Nephron progenitor cell (in vitro differentiated cells): ENCODE measurements around the gene TGFB3.

Experiments used
- DNase-seq: peaks from one replicate; pipeline ENCODE4 v3.0.0; 2021
- H3K27ac Mint-ChIP-seq: 2 replicates; pipeline ENCODE4 v1.8.0; 2021; ENCODE audit warnings: mild to moderate bottlenecking, moderate library complexity, mixed read lengths
- H3K27me3 Mint-ChIP-seq: 2 replicates; pipeline ENCODE4 v1.8.0; 2021; ENCODE audit warnings: mild to moderate bottlenecking, low read depth, mixed read lengths; ENCODE audit not compliant: poor library complexity
- H3K36me3 Mint-ChIP-seq: 2 replicates; pipeline ENCODE4 v1.8.0; 2021; ENCODE audit warnings: low read depth, mixed read lengths
- H3K4me1 Mint-ChIP-seq: 2 replicates; pipeline ENCODE4 v1.8.0; 2021; ENCODE audit warnings: mixed read lengths
- H3K4me3 Mint-ChIP-seq: 2 replicates; pipeline ENCODE4 v1.8.0; 2021; ENCODE audit warnings: mild to moderate bottlenecking, moderate library complexity, mixed read lengths
- H3K9me3 Mint-ChIP-seq: 2 replicates; pipeline ENCODE4 v1.8.0; 2021; ENCODE audit warnings: mild to moderate bottlenecking, moderate library complexity, mixed read lengths
- TF ChIP-seq, protein P1 (sequence below): fragments of 200-600 bp; sonication (generic); IDR thresholded peaks from 2 replicates; pipeline ENCODE4 v1.5.0; 2021; ENCODE audit warnings: antibody characterized with exemption

The TGFB3 gene

DNA sequence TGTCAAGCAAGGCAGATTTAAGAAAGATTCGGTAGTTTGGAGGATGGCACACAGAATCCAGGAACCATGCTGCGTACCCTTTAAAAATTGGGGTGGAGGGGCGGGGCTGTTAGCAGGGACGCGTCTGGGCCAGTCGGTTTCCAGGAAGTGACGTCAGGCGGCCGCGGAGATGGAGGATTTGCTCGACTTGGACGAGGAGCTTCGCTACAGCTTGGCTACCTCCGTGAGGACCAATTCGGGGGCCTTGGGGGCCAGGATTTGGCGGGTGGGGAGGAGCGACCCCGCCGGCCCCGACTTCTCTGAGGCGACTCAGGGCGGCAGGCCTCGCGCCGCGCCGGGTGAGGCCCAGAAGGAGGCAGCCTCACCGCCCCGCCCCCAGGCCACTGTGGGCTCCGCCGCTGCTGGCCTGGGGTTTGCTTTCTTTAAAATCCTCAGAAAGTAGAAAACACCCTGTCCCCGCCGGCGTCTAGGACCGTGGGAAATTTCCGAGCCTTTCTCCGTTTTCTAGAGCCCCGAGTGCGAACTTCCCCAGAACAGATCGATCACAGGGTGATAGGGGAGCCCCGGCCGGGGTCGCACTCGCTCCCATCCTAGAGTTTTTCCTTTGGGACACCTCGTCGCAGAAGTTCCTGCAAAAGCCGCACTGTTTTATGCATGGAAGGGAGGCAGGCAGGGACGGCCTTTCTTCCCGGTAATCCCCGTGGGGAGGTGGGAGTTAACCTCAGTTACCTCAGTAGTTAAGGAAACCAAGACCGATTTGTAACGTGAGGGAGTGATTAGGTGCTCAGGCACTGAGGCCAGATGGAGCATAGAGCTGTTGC is 4.0 kb upstream of the TGFB3 start, which contains the start of gene IFT43:
IFT43 (plus strand) TSS at position 146 of the 821 bp plus-strand sequence; CDS start at position 170, 24 bp downstream.
- H3K9me3 Mint-ChIP-seq, result no peaks in the 10 kb centered on the region
- peaks cover 21% of the 10 kb centered on the region for H3K36me3 Mint-ChIP-seq
- DNase-seq, result peak; percentile 85
- TF ChIP-seq, protein P1, sequence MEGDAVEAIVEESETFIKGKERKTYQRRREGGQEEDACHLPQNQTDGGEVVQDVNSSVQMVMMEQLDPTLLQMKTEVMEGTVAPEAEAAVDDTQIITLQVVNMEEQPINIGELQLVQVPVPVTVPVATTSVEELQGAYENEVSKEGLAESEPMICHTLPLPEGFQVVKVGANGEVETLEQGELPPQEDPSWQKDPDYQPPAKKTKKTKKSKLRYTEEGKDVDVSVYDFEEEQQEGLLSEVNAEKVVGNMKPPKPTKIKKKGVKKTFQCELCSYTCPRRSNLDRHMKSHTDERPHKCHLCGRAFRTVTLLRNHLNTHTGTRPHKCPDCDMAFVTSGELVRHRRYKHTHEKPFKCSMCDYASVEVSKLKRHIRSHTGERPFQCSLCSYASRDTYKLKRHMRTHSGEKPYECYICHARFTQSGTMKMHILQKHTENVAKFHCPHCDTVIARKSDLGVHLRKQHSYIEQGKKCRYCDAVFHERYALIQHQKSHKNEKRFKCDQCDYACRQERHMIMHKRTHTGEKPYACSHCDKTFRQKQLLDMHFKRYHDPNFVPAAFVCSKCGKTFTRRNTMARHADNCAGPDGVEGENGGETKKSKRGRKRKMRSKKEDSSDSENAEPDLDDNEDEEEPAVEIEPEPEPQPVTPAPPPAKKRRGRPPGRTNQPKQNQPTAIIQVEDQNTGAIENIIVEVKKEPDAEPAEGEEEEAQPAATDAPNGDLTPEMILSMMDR, result no peak
- peaks cover 24% of the 10 kb centered on the region for H3K4me1 Mint-ChIP-seq
- H3K4me3 Mint-ChIP-seq, result peak within 1 kb of the TSS; percentile 99
- H3K27ac Mint-ChIP-seq, result peak within 1 kb of the TSS; percentile 93
- peaks cover 36% of the 10 kb centered on the region for H3K27me3 Mint-ChIP-seq

DNA sequence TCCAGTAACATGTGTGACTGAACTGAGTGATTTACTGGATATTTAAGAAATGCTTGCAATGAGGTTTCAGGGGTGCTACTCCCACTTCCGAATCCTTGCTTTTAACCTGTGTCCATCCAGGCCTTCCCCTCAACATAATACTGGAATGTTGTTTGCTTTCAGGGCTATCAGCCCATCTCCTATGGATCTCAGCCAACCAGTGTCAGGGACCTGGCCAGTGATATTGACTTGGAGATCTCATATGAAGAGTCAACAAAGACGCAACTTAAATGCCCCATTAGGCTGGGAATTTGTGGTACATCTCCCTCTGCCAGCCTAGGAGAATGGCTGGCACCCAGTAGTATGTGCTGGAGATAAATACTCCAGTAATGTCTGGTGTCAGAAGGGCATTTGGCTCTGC is 2.9 kb upstream of the TGFB3 start:
- H3K27ac Mint-ChIP-seq, result no peak overlapping the region
- peaks cover 10% of the 10 kb centered on the region for H3K36me3 Mint-ChIP-seq
- DNase-seq, result no peak
- H3K4me3 Mint-ChIP-seq, result peak overlapping the region; percentile 99
- no peaks in the 10 kb centered on the region for H3K9me3 Mint-ChIP-seq
- peaks cover 39% of the 10 kb centered on the region for H3K27me3 Mint-ChIP-seq
- TF ChIP-seq, protein P1, result no peak
- H3K4me1 Mint-ChIP-seq, result peaks cover 35% of the 10 kb centered on the region

DNA sequence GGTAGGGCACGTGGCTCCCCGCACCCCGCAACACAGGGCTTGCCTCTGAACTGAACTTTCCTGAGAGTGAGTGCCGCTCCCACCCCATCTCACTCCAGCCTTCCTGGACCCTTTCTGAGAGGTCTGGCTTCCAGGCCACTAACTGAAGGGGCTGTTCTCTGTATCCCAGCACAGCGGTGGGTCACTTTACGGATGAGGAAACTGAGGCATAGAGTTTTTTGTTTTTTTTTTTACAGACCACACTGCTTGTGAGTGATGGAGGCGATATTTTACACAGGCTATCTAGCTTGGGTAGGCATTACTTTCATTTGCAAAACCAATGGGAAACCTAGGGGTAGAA is 1.2 kb upstream of the TGFB3 start:
- no peak for DNase-seq
- Mint-ChIP-seq H3K4me3 (peak overlapping the region; percentile 88), H3K36me3 (no peaks in the 10 kb centered on the region), H3K4me1 (peaks cover 52% of the 10 kb centered on the region), H3K27ac (no peak overlapping the region), H3K27me3 (peaks cover 40% of the 10 kb centered on the region), H3K9me3 (no peaks in the 10 kb centered on the region)
- TF ChIP-seq, protein P1, result no peak

GRCh38 chr14:75982266-75983018 is 647 bp upstream of the TGFB3 start:
- H3K27ac Mint-ChIP-seq, result no peak overlapping the region
- H3K36me3 Mint-ChIP-seq, result no peaks in the 10 kb centered on the region

DNA sequence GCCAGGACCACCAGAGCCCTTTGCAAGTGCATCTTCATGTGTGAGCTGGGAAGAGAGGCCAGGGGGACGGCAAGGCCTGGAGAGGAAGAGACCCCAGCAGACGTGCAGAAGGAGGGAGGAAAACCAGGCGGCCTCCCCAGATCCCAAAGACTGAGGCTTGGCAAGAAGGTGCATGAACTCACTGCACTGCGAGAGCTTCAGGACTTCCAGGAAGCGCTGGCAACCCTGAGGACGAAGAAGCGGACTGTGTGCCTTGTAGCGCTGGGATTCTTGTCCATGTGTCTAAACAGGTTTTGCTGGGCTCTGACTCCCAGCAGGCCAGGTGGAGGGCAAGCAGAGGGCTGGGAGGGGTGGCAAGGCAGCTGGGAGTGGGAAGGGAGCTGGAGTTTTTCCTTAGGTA is 939 bp downstream of the TGFB3 start:
- H3K27ac Mint-ChIP-seq, result peak overlapping the region; percentile 94
- DNase-seq, result no peak
- peak overlapping the region; percentile 88 for H3K4me3 Mint-ChIP-seq
- H3K9me3 Mint-ChIP-seq, result no peaks in the 10 kb centered on the region
- TF ChIP-seq, protein P1, result no peak
- no peaks in the 10 kb centered on the region for H3K36me3 Mint-ChIP-seq
- H3K27me3 Mint-ChIP-seq, result peaks cover 42% of the 10 kb centered on the region
- H3K4me1 Mint-ChIP-seq, result peaks cover 59% of the 10 kb centered on the region

More at GRCh38 chr14:75982266-75983018, 647 bp upstream of the TGFB3 start:
- TF ChIP-seq, protein P1, result peak; percentile 54
- H3K4me1 Mint-ChIP-seq, result peaks cover 58% of the 10 kb centered on the region
- peaks cover 43% of the 10 kb centered on the region for H3K27me3 Mint-ChIP-seq
- peak overlapping the region; percentile 88 for H3K4me3 Mint-ChIP-seq
- no peaks in the 10 kb centered on the region for H3K9me3 Mint-ChIP-seq
- DNase-seq, result peak; percentile 88
